Panc1 (cell line): ENCODE data around the gene HBEGF. TPM values are rescaled to one million over a fixed set of nuclear protein-coding genes. Genes with fewer than 3 reads are reported as not detected.

Experiments
- ATAC-seq: fragments of 200-7000 bp; cut with Tn5 transposase; 2 replicates; pipeline ENCODE4 v1.9.1; 2020; ENCODE audit warnings: mild to moderate bottlenecking, moderate library complexity
- BruUV-seq: library from RNA; stranded (reverse); fragments of 400-500 nt; replicated peaks from 2 replicates; lab custom pipeline; 2021; lab: Mats Ljungman, UMichigan
- CTCF ChIA-PET: fragments of 300-600 bp; sonication (Branson Sonifier 250); formaldehyde crosslinking; loops from one replicate; lab custom pipeline; 2022; ENCODE audit warnings: antibody characterized with exemption; lab: Charles Lee
- POLR2A ChIA-PET: fragments of 300-600 bp; sonication (Branson Sonifier 250); formaldehyde crosslinking; loops from one replicate; lab custom pipeline; 2022; ENCODE audit warnings: antibody characterized with exemption; lab: Charles Lee
- DNase-seq: peaks from one replicate; pipeline ENCODE4 v3.0.0-alpha.2; 2010; ENCODE audit warnings: low read depth, low spot score
- H3K27ac ChIP-seq: 2 replicates; pipeline ENCODE4 v1.5.1; 2011; ENCODE audit warnings: mild to moderate bottlenecking, low read length, inconsistent platforms
- H3K27me3 ChIP-seq: fragments of 200-500 bp; sonication (Bioruptor generic); 2 replicates; pipeline ENCODE4 v1.6.0; 2014; ENCODE audit warnings: low read length, inconsistent platforms; ENCODE audit not compliant: control insufficient read depth, insufficient read depth
- H3K36me3 ChIP-seq: fragments of 200-500 bp; sonication (Bioruptor generic); 2 replicates; pipeline ENCODE4 v1.5.1; 2014; ENCODE audit warnings: inconsistent platforms, mild to moderate bottlenecking, low read length, moderate library complexity; ENCODE audit not compliant: control insufficient read depth, insufficient read depth
- H3K4me1 ChIP-seq: 2 replicates; pipeline ENCODE4 v1.5.1; 2011; ENCODE audit warnings: inconsistent platforms, mild to moderate bottlenecking, low read length, moderate library complexity; ENCODE audit not compliant: control insufficient read depth, insufficient read depth
- H3K4me3 ChIP-seq, 2 experiments: 2 replicates each; pipeline ENCODE4 v1.5.1; 2011 to 2012; ENCODE audit warnings: low read depth in 2 of 2, low read length in 2 of 2, mild to moderate bottlenecking in 2 of 2, inconsistent platforms in 1 of 2, moderate library complexity in 1 of 2
- H3K9me3 ChIP-seq: fragments of 200-500 bp; sonication (Bioruptor generic); 2 replicates; pipeline ENCODE4 v1.5.1; 2014; ENCODE audit warnings: low read depth, mild to moderate bottlenecking, inconsistent platforms, low read length, moderate library complexity; ENCODE audit not compliant: control insufficient read depth, insufficient read depth
- CTCF ChIP-seq: fragments of 450-650 bp; IDR thresholded peaks from 2 replicates; pipeline ENCODE4 v1.5.1; 2017; ENCODE audit warnings: mild to moderate bottlenecking
- POLR2AphosphoS5 ChIP-seq: IDR thresholded peaks from 2 replicates; pipeline ENCODE4 v1.6.1; 2012; ENCODE audit warnings: mild to moderate bottlenecking, low read depth, low read length, moderate library complexity
- REST ChIP-seq, 2 experiments: IDR thresholded peaks; 2 replicates each; pipeline ENCODE4 v1.6.1; 2011 to 2012; ENCODE audit warnings: low read depth in 2 of 2, control low read depth in 1 of 2, low read length in 1 of 2, mild to moderate bottlenecking in 1 of 2, moderate library complexity in 1 of 2; ENCODE audit not compliant: insufficient read depth in 1 of 2
- SIN3A ChIP-seq: IDR thresholded peaks from 2 replicates; pipeline ENCODE4 v1.6.1; 2012; ENCODE audit warnings: low read depth, mild to moderate bottlenecking, low read length, moderate library complexity, borderline replicate concordance; ENCODE audit not compliant: insufficient read depth
- TCF7L2 ChIP-seq: IDR thresholded peaks from 2 replicates; pipeline ENCODE4 v1.6.1; 2011; ENCODE audit warnings: mild to moderate bottlenecking, low read depth, low read length, inconsistent platforms
- in situ Hi-C: cut with HindIII; loops from 2 replicates; pipeline ENCODE4 v1.10.0; 2016; ENCODE audit warnings: low sequenced_read_pairs, low pct_unique_long_range_greater_than_20kb
- intact Hi-C: fragments of 100-400 bp; cut with micrococcal nuclease; formaldehyde crosslinking; loops from one replicate; pipeline ENCODE4 v1.10.0; 2022; ENCODE audit not compliant: unreplicated experiment
- total RNA-seq: library from RNA; stranded (reverse); gene quantifications from one replicate; pipeline ENCODE4 v1.2.1, GENCODE V29; 2021; ENCODE audit not compliant: unreplicated experiment

HBEGF gene
- total RNA-seq, 1 experiment from 2014 or later, result 5.0 TPM

GRCh38 chr5:140381351-140381750 is 34.9 kb upstream of the HBEGF start:
- no peaks in the 10 kb centered on the region for H3K9me3 ChIP-seq
- DNase-seq (no peak), ATAC-seq (no peak)
- H3K4me1 ChIP-seq, result no peaks in the 10 kb centered on the region
- no peak overlapping the region for H3K4me3 ChIP-seq
- H3K27ac ChIP-seq, result no peak overlapping the region
- H3K27me3 ChIP-seq, result no peaks in the 10 kb centered on the region
- CTCF ChIA-PET, result no interaction called here
- POLR2A ChIA-PET, result no interaction called here
- in situ Hi-C loops, result no loop called here
- TF ChIP-seq TCF7L2 (no peak), SIN3A (no peak), POLR2AphosphoS5 (no peak), REST (IDR thresholded peaks at IDR 0.05; ENCODE audit: insufficient read depth in 1 of 2, low read depth in 2 of 2, low read length in 1 of 2) (no peak), CTCF (no peak)
- BruUV-seq, result no TSS peak
- intact Hi-C loops, result no loop called here
- no peaks in the 10 kb centered on the region for H3K36me3 ChIP-seq

- POLR2A ChIA-PET, result no interaction called here
- ATAC-seq, result peak; percentile 93
These were observed 26.6 kb upstream of the HBEGF start for GRCh38 chr5:140372971-140373487.

More at GRCh38 chr5:140372971-140373487, 26.6 kb upstream of the HBEGF start:
- peaks cover 3% of the 10 kb centered on the region; the same call in 1 of the 2 replicates for H3K4me1 ChIP-seq
- no peaks in the 10 kb centered on the region for H3K36me3 ChIP-seq
- DNase-seq, result peak; percentile 43
- in situ Hi-C loops (no loop called here), intact Hi-C loops (no loop called here)
- BruUV-seq, result no TSS peak
- CTCF ChIA-PET, result interaction anchor here (0.6 to 1.6 kb wide), 7 partner anchors 10 to 174 kb away, joined by 3 to 8 read pairs (median 4); partner anchors contain the start of genes EIF4EBP3, HBEGF and SLC4A9
- TF ChIP-seq SIN3A (no peak), CTCF (peak; percentile 91)
- H3K4me3 ChIP-seq, result no peak overlapping the region
- no peak overlapping the region for H3K27ac ChIP-seq
- no peaks in the 10 kb centered on the region for H3K9me3 ChIP-seq
- H3K27me3 ChIP-seq, result no peaks in the 10 kb centered on the region
